HCEC 1CT (cell line): Measurements from ENCODE around the gene ATXN7L3.
A peak's percentile ranks its signal among the peaks of the same experiment; 100 is the strongest.

Source experiments
- DNase-seq: peaks from one replicate; pipeline ENCODE4 v3.0.0-alpha.2; 2017

Gene ATXN7L3

DNA sequence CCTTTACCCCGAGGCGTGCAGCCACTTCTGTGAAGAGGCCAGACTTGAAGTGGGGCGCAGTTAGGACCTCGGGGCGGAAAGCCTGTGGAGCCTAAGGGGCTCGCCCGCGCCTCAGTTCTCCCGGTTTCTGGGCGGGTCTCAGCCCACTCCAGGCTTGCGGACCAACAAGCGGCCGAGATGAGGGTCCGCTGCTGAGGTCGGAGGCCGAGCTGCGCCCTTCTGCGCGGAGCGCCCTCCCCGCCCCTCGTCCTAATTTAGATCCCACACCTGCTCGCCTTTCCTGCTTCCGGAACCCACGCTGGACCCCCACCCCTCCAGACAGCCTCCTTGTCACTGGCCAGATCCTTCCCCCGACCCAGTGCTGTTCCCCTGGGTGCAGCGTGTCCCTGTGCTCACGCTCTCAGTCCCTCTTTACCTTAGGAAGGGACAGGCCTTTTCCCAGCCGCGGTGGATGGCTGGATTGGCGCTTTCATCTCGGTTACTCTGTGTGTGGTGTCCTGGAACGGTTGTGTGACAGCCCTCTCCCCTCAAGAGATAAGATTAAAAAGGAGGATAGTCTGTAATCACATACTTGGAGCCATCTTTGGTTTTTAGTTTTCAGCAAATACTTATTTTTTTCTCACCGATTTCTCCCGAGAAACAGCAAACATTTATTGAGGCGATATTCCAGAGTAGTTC, 933 bp upstream of the ATXN7L3 start:
- no peak for DNase-seq

DNA sequence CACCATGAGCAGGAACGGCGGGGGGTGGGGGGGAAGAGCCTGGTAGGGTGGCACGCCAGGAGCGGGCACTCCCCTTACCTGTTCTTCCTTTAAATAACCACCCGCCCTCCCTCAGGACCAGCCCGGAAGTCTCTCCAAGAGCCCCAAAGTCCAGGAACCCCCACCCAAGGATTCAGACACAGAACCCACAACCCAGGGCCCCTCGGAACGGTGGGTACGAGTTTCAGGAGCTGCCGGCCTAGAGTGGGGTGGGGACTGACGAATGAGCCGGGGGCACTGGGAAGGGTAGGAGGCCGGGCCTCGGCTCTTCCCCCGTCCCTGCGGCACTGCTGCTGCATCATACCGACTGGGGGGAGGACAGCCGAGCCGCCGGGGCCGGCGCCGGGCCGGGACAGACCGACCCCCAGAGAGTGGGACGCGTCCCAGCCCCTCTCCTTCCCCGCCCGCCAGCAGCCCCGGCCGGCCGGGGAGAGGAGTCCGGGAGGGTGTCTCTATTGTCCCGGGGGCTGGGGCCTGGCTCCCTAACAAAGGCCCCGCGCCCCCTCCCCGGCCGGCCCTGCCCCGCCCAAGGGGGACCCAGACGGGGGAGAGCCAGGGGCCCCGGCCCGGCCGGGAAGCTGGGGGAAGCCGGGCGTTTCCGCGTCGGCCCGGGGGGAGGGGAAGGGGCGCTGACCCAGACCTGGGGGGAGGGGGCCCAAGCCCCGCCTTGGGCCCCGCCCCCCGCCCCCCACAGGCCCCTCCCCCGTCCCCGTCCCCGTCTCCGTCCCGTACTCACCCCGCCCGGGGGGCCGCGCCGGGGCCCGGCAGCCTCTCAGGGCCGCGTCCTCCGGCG, 747 bp downstream of the ATXN7L3 start:
- peak; percentile 46 for DNase-seq

DNA sequence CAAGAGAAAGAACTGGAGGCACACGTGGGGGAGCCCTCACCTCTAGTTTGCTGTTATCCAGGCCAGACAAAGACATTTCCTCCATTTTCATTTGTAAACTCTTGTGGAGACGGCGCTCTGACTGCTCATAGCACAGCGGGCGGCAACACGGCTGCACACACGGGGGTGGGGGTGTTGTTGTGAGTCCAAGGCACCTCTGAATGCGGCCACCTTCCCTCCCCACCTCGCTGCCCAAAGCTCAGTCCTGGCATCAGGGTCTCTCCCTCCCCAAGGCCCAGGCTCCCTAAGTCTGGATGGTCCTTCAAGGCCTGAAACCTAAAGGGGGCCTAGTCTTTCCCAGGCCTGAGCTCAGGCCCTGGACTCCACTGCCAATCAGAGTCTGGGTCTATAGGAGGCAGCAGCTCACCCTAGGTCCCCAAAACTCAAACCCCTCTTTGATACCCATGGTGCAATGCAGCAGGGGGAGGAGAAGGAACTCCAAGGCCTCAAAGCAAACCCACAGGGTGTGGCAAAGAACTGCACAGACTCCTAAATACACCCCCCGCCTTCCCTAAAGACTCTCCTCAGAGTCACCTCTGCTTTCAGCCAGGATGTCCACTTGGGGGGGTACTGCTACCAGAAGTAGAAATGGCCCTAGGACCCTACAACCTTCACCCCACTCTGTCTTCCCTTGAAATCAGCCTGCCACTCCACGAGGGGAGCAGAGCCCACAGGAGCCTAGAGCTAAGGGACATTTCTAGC, 1.5 kb downstream of the ATXN7L3 start:
- DNase-seq: peak; percentile 72

DNA sequence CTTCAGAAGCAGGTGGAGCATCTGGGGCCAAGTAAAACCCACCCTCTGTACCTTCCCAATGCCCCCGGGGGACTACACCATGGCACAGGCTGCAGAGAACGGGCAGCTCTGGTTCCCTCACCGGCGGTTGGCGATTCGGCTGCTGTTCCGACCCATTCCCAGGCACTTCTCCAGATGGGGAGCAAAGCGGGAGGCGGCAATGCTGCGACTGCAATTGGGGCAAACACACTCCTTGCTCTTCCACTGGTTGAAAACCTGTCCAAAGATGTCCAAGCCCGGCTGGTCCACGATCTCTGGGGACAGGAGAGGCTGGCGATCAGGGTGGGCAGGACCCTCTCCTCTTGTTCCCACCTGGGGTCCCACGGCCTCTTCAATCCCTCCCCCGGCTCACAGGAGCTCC, 2.6 kb downstream of the ATXN7L3 start:
- no peak for DNase-seq

DNA sequence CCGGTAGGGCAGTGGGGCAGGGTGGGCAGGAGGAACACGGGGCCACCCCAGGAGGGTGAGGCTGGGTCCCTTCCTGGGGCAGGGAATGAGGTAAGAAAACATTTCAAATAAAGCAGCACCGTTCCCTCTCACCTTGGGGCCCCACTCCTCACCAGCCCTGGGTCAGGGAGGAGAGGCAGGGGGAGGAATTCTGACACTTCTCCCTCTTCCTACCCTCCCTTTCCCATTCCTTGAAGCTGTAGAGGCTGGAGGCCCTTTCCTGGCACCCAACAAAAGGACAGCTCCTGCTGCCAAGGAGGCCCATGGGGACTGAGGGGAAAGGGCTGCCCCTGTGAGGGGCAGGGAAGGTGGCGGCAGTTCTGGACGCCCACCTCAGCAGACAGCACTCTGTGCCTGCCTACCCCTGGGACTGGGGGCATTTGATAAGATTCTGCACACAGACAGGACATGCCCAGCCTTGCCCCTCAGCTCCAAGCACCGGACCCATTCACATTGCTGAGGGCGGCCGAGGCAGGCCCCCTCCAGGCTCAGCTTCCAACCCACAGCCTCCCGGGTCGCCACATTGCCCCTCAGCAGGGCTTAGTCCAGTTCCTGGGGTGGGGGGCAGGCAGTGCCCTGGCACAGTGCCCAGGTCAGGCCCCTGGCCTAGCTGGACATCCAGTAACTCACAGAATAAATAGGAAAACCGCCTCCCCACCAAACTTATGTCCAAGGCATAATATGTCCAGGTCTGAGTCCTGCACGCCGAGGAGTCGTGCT, 6.2 kb downstream of the ATXN7L3 start:
- no peak for DNase-seq

DNA sequence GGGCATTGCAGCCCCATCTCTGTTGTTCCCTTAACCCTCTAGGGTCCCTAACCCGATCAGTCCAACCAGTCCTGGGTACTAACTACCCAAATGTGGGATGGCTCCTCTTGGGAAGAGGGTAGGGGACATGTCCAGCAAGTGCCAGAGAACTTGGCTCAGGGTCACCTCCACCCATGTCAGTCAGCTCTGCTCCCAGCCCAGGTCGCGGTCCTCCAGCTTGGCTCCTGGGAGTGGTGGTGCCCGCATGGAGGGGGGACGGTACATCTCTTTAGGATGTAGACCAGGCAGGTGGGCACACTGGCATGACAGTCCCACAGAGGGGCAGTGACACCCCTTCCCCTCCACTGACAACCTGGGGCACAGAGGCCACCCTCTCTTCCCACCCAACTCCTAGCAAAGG, 6.9 kb downstream of the ATXN7L3 start:
- DNase-seq: no peak

DNA sequence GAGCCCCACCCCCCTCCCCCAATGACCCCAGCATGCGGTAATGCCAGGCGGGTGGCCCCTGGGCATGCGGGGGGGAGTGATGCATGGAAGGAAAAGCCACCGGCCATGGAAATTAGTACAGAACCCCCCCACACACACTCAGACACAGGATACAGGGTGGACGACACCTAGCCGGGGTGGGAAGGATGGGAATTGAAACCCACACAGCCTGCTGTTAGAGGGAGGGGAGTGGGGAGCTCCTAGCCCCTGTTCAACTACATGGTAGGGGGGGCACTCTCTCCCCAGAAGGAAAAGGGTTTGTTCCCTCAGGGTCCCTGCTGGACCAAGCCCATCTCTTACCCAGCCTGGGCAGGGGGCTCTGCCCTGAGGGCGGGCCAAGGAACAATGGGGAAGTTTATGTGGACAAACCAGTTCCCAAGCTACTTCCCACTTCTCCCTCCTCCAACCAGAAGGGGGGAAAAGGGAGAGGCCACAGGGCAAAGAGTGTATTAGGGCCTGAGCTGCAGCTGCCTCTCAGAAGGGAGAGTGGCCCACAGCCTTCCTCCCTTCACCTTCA, 7.7 kb downstream of the ATXN7L3 start:
- no peak for DNase-seq

DNA sequence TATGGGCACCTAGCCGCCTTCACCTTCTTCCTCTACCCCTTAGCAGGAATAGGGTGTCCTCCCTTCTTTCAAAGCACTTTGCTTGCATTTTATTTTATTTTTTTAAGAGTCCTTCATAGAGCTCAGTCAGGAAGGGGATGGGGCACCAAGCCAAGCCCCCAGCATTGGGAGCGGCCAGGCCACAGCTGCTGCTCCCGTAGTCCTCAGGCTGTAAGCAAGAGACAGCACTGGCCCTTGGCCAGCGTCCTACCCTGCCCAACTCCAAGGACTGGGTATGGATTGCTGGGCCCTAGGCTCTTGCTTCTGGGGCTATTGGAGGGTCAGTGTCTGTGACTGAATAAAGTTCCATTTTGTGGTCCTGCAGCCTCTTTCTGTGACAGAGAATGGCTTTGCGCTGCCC, 8.3 kb downstream of the ATXN7L3 start:
- DNase-seq: no peak

DNA sequence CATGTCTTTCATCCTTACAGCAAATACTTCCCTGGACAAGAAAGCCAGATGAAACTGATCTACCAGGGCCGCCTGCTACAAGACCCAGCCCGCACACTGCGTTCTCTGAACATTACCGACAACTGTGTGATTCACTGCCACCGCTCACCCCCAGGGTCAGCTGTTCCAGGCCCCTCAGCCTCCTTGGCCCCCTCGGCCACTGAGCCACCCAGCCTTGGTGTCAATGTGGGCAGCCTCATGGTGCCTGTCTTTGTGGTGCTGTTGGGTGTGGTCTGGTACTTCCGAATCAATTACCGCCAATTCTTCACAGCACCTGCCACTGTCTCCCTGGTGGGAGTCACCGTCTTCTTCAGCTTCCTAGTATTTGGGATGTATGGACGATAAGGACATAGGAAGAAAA, 9.2 kb downstream of the ATXN7L3 start:
- DNase-seq: no peak

DNA sequence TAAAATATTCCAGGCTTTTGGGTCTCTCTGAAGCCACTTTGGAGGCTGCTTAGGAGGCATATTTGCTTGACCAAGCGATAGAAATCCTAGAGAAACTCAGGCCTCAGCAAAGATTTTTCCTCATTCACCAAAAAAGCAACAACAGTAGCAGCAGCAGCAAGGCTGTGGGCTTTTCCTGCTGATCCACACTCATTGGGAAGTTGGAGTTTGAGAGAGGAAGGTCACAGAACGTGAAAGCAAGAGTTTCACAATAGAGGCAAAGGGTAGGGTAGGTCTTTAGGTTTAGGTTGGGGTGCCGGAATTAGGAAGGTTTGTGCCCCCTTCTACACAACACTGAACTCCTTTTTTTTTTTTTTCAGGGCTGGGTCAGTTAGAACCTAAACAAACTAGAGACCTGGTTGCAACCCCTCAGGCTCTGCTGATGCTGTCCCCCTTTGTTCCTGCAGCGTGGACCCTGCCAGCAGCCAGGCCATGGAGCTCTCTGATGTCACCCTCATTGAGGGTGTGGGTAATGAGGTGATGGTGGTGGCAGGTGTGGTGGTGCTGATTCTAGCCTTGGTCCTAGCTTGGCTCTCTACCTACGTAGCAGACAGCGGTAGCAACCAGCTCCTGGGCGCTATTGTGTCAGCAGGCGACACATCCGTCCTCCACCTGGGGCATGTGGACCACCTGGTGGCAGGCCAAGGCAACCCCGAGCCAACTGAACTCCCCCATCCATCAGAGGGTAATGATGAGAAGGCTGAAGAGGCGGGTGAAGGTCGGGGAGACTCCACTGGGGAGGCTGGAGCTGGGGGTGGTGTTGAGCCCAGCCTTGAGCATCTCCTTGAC, 10.9 kb downstream of the ATXN7L3 start:
- no peak for DNase-seq

DNA sequence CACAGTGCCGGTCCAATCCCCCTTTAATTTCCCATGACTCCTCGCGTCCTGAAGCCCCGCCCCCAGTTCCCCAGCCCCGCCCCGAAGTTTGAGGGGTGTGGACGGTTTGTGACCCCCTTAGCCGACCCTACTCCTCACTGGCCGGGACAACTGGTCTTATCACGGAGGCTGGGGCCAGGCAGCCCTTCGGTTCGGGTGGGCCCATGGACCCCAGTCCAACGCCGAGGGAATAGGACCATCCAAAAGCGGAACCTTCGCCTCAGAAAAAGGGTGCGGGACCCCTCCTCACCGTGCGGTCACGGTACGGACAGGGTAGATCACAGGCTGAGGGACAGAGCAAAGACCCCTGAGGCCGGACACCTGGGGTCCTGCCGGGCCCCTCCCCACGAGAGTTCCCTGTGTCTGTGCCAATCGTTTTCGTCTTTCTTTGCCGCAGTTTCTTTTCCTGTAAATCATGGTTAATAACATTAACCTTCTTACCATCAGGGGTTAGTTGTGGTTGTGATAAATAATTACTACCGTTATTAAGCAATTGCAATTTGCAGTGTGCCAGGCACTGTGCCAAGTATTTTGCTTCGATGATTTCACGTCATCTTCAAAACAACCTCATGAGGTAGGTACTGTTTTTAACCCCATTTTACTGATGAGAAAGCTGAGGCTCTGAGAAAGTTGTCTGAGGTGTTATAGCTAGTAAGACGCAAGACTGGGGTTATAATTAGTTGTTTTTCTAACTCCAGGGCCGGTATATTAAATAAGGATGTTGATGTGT, 12.4 kb downstream of the ATXN7L3 start:
- peak; percentile 16 for DNase-seq

DNA sequence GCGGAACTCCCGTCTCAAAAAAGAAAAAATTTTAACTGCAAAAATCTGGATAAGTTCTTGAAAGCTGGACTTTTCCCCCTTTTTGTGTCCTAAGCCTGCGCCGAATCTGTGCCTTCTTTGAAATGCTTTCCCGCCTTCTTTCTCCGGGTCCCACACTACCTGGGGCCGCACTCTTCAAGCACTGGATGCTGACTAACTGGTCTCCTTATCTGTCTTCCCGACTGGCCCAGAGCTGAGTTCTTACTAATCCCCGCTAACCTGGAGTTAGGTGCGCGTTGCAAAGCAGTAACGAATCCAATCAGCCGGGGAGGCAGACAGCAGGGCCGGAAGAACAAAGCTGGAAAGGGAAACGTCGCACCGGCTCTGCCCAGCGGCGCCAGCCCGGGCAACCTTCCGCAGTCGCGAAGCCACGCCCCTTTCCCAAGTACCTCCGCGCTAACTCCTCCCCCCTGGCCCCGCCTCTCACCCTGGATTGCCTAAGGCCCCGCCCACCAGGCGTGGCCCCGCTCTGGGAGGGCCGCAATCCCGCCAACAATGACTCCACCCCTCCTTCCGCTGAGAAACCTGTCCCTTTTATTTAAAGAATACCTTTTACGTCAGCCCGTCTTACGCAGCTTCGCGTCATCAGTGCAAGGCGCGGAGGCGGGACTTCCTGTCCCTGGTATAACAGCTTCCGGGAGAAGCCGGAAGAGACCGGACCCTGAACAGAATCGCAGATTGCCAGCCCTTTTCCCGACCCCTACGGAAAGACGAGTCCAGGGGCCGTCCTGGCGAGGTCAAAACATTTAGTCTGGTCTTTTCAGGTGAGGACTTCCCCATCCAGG, 13.2 kb downstream of the ATXN7L3 start, which contains the start of gene TMUB2:
Gene TMUB2, plus strand, starts transcription at position 666 of the 824 bp plus-strand sequence. CDS start 737 bp downstream, outside the sequence.
- peak; percentile 100 for DNase-seq

DNA sequence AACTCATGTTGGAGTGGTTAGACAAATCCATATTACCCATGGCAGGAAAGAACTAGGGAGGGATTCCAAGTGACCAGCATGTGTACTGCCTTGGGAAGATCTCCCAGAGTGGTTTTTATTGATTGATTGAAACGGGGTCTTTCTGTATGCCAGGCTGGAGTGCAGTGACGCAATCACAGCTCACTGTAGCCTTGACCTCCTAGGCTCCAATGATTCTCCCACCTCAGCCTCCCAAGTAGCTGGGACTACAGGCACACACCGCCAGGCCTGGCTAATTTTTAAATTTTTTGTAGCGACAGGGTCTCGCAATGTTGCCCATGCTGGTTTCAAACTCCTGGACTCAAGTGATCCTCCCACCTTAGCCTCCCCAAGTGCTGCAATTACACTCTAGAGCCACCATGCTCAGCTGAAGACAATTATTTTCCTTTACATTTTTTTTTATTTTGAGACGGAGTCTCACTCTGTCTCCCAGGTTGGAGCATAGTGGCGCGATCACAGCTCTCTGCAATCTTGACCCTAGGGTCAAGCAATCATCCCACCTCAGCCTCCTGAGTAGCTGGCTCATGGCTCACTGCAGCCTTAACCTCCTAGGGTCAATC, 15.4 kb downstream of the ATXN7L3 start:
- DNase-seq: no peak

DNA sequence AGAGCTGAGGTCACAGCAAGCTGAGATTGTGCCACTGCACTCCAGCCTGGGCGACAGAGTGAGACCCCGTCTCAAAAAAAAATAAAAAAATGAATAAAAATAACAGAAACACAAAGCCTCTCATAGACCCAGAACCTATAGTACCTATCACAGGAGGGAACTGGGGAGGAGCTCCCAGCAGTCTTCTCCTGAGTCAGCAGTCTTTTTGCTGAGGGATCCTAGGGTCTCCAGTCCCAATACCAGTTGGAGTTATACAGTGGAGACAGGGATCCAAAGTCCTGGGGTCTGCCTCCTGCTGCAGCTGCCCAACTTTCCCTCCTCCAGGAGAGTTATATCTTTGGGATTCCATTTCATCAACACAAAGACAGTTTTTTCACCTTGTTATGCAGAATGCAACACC, 16.7 kb downstream of the ATXN7L3 start:
- no peak for DNase-seq

DNA sequence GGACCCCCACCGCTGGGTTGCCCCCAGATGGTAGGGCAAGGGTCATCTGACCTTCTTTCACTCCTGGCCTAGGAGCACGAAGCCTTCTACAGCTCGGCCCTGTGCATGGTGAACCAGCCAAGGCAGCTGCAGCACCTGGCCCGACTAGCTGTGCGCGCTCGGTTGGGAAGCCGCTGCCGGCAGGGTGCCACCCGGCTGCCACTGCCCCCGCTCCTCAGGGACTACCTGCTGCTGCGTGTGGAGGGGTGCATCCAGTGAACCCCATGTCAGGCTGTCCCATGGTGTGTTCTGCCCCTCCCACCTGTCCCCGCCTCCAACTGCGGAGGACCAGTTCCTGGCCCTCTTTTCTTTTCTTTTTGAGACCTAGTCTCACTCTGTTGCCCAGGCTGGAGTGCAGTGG, 21.6 kb downstream of the ATXN7L3 start:
- DNase-seq: no peak

DNA sequence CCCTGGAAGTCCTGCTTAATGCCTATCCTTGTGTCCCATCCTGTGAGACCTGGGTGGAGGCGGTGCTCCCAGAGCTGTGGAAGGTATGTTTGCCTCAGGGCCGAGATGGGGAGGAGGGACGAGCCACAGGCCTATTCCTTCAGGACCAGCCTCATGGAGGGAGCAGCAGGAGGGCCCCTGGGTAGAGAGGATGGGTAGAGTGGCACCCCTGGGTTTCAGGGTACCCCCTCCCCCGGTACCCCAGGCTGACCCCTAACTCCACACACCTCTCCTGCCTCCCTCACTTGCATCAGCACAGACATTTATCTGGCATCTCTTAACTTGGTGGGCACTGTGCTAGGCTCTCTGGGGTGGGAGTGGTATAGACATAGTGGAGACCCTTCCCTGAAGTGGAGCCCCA, 22.0 kb downstream of the ATXN7L3 start:
- no peak for DNase-seq

DNA sequence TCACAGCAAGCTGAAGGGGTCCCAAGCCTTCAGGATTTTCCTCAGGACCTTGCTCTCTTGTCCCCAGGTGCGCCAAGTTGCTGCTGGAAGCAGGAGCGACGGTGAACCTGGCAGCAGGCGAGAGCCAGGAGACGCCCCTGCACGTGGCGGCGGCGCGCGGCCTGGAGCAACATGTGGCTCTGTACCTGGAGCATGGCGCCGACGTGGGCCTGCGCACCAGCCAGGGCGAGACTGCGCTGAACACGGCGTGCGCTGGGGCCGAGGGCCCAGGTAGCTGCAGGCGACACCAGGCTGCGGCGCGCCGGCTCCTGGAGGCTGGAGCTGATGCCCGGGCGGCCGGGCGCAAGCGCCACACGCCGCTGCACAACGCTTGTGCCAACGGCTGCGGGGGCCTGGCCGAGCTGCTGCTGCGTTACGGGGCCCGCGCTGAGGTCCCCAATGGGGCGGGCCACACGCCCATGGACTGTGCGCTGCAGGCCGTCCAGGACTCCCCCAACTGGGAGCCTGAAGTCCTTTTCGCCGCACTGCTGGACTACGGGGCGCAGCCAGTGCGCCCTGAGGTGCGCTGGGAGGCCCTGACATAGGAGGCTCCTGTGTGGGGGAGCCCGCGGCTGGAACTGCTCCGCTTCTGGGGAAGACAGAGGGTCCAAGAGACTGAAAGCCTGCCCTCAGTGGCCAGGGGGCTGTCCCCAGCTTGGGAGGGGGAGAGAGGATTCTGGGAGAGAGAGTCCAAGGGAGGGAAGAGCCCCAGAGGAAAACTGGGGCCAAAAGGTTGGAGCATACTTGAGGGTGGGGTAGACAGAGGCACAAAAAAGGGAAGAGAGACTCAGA, 22.8 kb downstream of the ATXN7L3 start:
- DNase-seq: no peak

DNA sequence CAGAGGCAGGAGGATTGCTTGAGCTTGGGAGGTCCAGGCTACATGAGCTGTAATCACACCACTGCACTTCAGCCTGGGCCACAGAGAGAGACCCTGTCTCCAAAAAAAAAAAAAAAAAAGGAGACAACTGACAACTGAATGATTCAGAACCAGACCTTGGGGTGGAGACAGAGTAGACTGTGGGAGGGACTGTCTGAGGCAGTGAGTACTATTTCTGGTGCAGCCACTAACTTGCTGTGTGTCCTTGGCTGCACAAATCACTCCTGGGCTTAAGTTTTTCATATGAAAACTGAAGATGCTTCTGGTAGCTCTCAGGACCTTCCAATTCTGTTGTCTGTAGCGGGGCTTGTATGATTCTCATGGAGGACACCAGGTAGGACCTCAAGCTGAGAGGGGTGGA, 23.4 kb downstream of the ATXN7L3 start:
- no peak for DNase-seq

DNA sequence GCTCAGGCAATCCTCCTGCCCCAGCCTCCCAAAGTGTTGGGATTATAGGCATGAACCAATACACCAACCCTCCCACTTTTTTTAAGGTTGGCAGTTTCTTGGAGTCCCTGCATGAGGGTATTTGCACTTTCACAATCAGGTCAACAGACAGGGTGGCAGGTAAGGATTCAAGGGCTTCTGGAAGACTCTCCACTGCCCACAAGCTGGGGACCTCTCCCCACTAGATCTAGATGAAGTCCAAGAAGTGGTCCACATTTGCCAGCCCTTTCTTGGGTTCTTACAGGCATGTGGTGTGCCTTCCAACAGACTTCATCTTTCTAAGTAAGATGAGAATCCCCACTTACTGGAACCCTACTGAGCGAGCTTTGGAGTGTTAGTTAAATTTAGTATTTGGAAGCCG, 25.3 kb downstream of the ATXN7L3 start:
- DNase-seq: no peak
